ENCODE data around the gene SPINK9.
A peak's percentile ranks its signal among the peaks of the same experiment; 100 is the strongest.

The SPINK9 gene

DNA sequence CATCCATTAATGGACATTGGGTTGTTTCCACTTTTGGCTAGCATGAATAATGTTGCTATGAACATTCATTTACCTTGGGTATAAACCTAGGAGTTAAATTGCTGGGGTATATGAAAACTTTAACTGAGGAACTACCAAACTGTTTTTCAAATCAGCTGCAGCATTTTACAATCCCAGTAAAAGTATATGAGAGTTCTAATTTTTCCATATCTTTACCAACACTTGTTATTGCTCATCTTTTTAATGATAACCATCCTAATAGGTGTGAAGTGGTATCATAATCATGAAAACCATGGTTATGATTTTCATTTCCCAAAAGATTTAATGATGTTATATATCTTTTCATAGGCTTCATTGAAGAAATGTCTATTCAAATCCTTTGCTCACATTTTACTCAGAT, 32.9 kb downstream of the SPINK9 start:
- no peak for DNase-seq (ENCODE audit: low spot score)

DNA sequence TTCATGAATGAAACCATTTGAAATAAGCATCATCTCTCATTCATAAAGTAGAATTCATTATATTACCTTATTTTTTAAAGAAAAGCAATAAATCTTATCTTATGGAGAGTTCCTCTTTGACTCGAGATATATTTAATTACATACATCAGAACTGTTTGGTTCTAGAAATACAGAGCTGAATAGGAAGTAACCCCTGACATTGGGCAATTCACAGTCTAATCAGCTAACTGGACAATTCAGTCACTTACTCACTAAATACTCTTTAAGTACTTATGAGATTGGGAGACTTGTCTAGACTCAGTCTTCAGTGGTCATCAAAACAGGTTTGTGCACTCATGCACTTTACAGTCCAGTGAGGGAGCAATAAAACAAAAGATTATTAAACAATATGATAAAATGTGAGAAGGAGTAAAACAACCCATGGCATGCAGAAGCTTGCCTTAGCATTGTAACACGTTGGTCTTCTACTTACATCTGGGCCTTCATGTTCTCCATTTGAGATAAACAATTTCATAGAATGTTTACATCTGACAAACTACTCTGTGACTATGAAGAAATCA, 36.9 kb downstream of the SPINK9 start:
- DNase-seq (ENCODE audit: low spot score), result no peak

GRCh38 chr5:148372893-148373292, 37.5 kb downstream of the SPINK9 start:
- DNase-seq (ENCODE audit: low spot score), result no peak

DNA sequence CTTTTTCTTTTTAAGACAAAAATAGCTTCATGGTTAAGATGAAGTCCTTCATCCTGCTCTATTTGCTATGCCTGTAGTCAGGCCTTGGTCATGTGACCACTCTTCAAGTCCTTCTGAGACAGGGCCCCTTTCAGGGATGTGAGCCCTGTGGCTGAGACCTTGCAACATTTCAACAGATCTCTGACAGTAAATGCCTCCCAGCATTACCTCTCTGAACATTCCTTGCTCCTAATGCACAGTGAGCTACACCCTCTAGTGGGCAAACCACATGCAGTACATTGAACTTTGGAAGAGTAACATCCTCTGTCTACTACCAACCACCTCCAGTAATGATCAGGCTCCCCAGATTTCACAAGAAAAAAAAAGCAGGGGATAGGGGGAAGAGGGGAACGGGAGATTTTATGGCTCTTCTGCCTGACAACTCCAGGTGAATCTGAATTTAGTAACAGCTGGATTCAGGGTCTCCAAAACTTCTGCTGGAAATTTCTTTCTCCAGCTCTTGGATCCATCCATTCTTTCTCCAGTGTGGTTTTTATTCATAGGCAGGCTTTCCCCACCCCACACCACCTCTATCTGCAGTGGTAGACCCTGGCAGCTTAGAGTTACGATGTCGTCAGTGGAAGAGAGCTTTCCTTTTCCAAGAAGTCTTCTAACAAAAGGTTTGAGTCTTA, 39.5 kb downstream of the SPINK9 start:
- DNase-seq (ENCODE audit: low spot score), result peak; percentile 8

DNA sequence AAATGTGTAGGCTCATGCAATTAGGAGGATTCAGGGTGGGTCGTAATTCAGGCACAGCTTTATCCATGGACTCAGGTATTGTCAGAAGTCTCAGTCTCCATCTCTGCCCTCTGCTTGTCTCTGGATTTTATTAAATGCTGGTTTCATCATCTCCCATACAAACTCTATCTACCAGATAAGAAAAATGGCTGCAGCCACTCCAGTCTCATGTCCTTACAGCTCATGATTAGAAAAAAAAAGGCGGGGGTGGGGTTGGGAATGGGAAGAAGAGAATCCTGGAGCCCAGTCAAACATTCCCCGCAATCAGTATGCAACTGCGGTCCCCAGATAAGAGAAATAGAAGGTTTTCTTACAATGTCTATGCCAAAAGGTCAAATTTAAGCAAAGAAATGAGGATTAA, 40.8 kb downstream of the SPINK9 start:
- DNase-seq (ENCODE audit: low spot score), result no peak

DNA sequence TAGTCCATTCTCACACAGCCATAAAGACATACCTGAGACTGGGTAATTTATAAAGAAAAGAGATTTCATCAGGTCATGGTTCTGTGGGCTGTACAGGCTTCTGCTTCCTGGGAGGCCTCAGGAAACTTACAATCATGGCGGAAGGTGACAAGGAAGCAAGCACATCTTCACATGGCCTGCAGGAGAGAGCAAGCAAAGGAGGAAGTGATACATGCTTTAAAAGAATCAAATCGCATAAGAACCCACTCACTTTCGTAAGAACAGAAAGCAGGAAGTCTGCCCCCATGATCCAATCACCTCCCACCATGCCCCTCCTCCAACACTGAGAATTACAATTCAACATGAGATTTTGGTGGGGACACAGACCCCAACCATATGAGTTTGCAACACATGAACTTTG, 43.3 kb downstream of the SPINK9 start:
- DNase-seq (ENCODE audit: low spot score), result no peak

DNA sequence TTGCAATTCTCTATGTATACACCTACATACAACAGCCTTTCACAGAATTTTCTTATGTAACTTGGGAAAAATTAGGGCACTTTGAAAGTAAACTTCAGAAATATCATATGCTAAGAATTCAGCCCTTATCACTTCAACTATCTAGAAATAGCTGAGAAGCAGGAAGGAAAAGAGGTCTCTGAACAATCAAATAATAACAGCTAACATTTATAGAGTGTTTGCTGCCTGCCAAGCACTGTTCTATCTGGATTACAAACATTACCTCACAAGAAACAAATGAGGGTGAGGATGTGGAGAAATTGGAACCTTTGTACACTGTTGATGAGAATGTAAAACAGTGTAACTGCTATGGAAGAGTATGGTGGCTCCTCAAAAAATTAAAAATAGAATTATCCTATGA, 44.0 kb downstream of the SPINK9 start:
- no peak for DNase-seq (ENCODE audit: low spot score)

GRCh38 chr5:148381906-148382305, 46.5 kb downstream of the SPINK9 start:
- DNase-seq (ENCODE audit: low spot score), result no peak

GRCh38 chr5:148382961-148383360, 47.6 kb downstream of the SPINK9 start:
- DNase-seq (ENCODE audit: low spot score), result no peak

- DNase-seq (ENCODE audit: low spot score), result peak; percentile 94
These were observed 48.4 kb downstream of the SPINK9 start, which contains the start of gene FBXO38 for GRCh38 chr5:148383564-148384379. TSS of gene FBXO38 (plus strand) at chr5:148383958. CDS start at chr5:148394777, 10,819 bp downstream.

DNA sequence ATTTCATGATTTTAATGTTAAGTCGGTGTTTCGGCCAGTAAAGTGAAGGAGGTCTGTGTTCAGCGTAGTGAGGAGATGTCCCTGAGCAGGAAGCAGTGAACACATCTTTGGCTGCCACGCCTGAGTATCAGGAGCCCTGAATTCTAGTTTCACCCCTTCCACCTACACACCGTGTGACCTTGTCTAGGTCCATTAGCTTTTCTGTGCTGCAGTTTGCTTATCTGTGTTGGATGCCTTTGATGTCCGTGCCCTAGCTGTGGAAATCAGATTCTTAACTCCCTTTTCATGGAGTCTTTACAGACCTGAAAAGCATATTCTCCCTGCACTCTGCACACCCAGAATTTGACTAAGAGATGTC, 49.0 kb downstream of the SPINK9 start:
- peak; percentile 29 for DNase-seq (ENCODE audit: low spot score)

DNA sequence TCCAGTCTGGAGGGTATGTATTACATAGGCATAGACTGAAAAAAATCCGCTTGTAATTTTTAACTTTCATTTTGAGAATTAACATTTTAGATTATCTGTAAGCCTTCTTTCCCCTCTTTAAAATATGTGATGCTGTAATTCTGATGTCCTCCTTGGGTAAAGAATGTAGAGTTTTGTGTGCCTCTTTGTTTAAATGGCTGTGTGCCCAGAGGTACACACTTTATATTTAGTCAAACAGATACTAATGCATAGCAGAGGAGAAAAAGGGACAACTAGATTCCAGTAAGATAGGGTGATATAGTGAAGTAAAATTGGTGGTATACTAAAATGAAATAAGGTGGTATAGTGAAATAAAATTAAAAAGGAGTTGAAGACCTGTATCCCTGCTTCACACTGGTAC, 49.7 kb downstream of the SPINK9 start:
- no peak for DNase-seq (ENCODE audit: low spot score)

DNA sequence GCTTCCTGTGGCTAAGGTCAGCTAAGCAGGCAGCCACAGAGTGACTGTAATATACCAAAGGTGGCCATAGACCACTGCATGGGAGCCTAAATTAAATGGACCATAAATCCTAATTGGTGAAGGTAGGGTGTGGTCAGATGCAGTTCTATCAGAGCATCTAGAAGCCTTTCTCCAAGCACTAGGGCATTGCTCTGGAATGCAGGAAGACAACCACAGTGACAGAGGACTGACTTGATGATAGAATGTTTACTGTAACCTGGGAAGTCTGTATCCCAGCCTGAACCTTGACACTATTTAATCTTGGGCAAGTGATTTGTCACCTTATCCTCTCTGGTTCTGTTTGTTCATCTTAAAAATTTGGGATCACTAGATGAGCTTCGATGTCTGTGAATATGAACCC, 50.7 kb downstream of the SPINK9 start:
- DNase-seq (ENCODE audit: low spot score), result no peak

- no peak for DNase-seq (ENCODE audit: low spot score)
These were observed 52.0 kb downstream of the SPINK9 start for GRCh38 chr5:148387325-148387724.

GRCh38 chr5:148388696-148389095, 53.3 kb downstream of the SPINK9 start:
- DNase-seq (ENCODE audit: low spot score), result no peak

All from germinal center (tissue), 1 donor.